SU-DHL-6 (cell line): ENCODE data around the gene HSD17B11.

ENCODE experiments used
- H2AFZ ChIP-seq: fragments of 200-600 bp; sonication (generic); 2 replicates; pipeline ENCODE4 v1.6.1; 2014; ENCODE audit warnings: low read depth, mild to moderate bottlenecking, moderate library complexity, mixed read lengths, antibody characterized with exemption, low read length; ENCODE audit not compliant: severe bottlenecking
- H3F3A ChIP-seq: fragments of 200-600 bp; shearing (Covaris generic); 2 replicates; pipeline ENCODE4 v1.6.0; 2016; ENCODE audit warnings: antibody characterized with exemption, mild to moderate bottlenecking; ENCODE audit not compliant: insufficient read depth
- H3K27ac ChIP-seq: fragments of 200-600 bp; sonication (generic); 2 replicates; pipeline ENCODE4 v1.5.1; 2016; ENCODE audit warnings: low read depth, mild to moderate bottlenecking, low read length, moderate library complexity, mixed read lengths
- H3K27me3 ChIP-seq: fragments of 200-600 bp; sonication (generic), shearing (Covaris generic); 2 replicates; pipeline ENCODE4 v1.6.0; 2014; ENCODE audit warnings: mild to moderate bottlenecking, low read length
- H3K36me3 ChIP-seq: fragments of 200-600 bp; sonication (generic); 2 replicates; pipeline ENCODE4 v1.6.1; 2014; ENCODE audit warnings: mild to moderate bottlenecking, low read length, mixed read lengths
- H3K4me2 ChIP-seq: fragments of 300-600, 200-600 bp; shearing (Covaris generic), sonication (generic); 2 replicates; pipeline ENCODE4 v1.6.0; 2014; ENCODE audit warnings: low read length, low read depth, mild to moderate bottlenecking; ENCODE audit not compliant: poor library complexity, severe bottlenecking
- H3K4me3 ChIP-seq: fragments of 200-600 bp; sonication (generic); 2 replicates; pipeline ENCODE4 v1.5.1; 2014; ENCODE audit warnings: antibody characterized with exemption, low read length, mild to moderate bottlenecking, mixed read lengths; ENCODE audit not compliant: insufficient read depth, poor library complexity, severe bottlenecking
- H3K79me2 ChIP-seq: fragments of 200-600 bp; sonication (generic); 2 replicates; pipeline ENCODE4 v1.6.1; 2014; ENCODE audit warnings: mild to moderate bottlenecking, low read length, moderate library complexity; ENCODE audit not compliant: insufficient read depth
- H3K9ac ChIP-seq: fragments of 200-600 bp; sonication (generic); 2 replicates; pipeline ENCODE4 v1.7.0; 2014; ENCODE audit warnings: mild to moderate bottlenecking, low read length
- H3K9me2 ChIP-seq: fragments of 200-600 bp; sonication (generic); replicated peaks from 2 replicates; pipeline ENCODE4 v1.6.1; 2014; ENCODE audit warnings: low read length; ENCODE audit not compliant: insufficient read depth
- H3K9me3 ChIP-seq: fragments of 200-600 bp; sonication (generic); 2 replicates; pipeline ENCODE4 v1.6.1; 2014; ENCODE audit warnings: low read length, mixed read lengths; ENCODE audit not compliant: insufficient read depth
- H4K20me1 ChIP-seq: fragments of 200-600 bp; sonication (generic); 2 replicates; pipeline ENCODE4 v1.6.1; 2014; ENCODE audit warnings: low read depth, mild to moderate bottlenecking, antibody characterized with exemption, low read length, moderate library complexity, mixed read lengths
- EZH2phosphoT487 ChIP-seq: fragments of 200-600 bp; sonication (generic), shearing (Covaris generic); conservative IDR thresholded peaks from 2 replicates; pipeline ENCODE4 v1.6.1; 2018; ENCODE audit warnings: mild to moderate bottlenecking, antibody characterized with exemption, low read length, moderate library complexity, mixed read lengths
- TF ChIP-seq, protein P1 (sequence below): fragments of 200-600 bp; sonication (generic); IDR thresholded peaks from one replicate; pipeline ENCODE4 v1.5.1; 2017; ENCODE audit warnings: antibody characterized with exemption, mild to moderate bottlenecking, low read length, moderate library complexity; ENCODE audit not compliant: insufficient read depth, poor library complexity, severe bottlenecking

The HSD17B11 gene

DNA sequence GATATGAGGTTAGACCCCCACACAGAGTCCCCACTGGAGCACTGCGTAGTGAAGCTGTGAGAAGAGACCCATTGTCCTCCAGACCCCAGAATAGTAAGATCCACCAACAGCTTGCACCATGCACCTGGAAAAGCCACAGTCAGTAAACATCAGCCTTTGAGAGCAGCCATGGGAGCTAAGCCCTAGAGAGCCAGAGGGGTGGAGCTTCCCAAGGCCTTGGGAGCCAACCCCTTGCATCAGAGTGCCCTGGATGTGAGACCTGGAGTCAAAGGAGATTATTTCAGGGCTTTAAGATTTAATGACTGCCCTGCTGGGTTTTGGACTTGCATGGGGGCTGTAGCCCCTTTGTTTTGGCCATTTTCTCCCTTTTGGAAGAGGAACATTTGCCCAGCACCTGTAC lies 104.0 kb downstream of the HSD17B11 start:
- no peaks in the 10 kb centered on the region for H3K27me3 ChIP-seq
- no peaks in the 10 kb centered on the region for H3K79me2 ChIP-seq
- TF ChIP-seq EZH2phosphoT487: no peak
- TF ChIP-seq, protein P1, sequence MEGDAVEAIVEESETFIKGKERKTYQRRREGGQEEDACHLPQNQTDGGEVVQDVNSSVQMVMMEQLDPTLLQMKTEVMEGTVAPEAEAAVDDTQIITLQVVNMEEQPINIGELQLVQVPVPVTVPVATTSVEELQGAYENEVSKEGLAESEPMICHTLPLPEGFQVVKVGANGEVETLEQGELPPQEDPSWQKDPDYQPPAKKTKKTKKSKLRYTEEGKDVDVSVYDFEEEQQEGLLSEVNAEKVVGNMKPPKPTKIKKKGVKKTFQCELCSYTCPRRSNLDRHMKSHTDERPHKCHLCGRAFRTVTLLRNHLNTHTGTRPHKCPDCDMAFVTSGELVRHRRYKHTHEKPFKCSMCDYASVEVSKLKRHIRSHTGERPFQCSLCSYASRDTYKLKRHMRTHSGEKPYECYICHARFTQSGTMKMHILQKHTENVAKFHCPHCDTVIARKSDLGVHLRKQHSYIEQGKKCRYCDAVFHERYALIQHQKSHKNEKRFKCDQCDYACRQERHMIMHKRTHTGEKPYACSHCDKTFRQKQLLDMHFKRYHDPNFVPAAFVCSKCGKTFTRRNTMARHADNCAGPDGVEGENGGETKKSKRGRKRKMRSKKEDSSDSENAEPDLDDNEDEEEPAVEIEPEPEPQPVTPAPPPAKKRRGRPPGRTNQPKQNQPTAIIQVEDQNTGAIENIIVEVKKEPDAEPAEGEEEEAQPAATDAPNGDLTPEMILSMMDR: no peak

More for the DNA sequence above, 104.0 kb downstream of the HSD17B11 start:
- H3K4me3 ChIP-seq: no peak overlapping the region
- no peaks in the 10 kb centered on the region for H3F3A ChIP-seq
- H3K27ac ChIP-seq: no peak overlapping the region
- H3K9me2 ChIP-seq: no peaks in the 10 kb centered on the region
- no peak overlapping the region for H3K4me2 ChIP-seq
- H3K36me3 ChIP-seq: no peaks in the 10 kb centered on the region
- no peak overlapping the region for H3K9ac ChIP-seq
- no peaks in the 10 kb centered on the region for H4K20me1 ChIP-seq
- no peak overlapping the region for H2AFZ ChIP-seq
- H3K9me3 ChIP-seq: no peaks in the 10 kb centered on the region
